Fibroblast of villous mesenchyme (primary cell): ENCODE data around the gene PDE4D. TPM values are rescaled to one million over a fixed set of nuclear protein-coding genes. Genes with fewer than 3 reads are reported as not detected.

Experiments used
- DNase-seq: peaks from one replicate; pipeline ENCODE4 v3.0.0-alpha.2; 2010; ENCODE audit warnings: low read depth
- H3K4me3 ChIP-seq: 2 replicates; pipeline ENCODE4 v1.5.1; 2011; ENCODE audit warnings: low read depth, mild to moderate bottlenecking, low read length
- CTCF ChIP-seq: IDR thresholded peaks from 2 replicates; pipeline ENCODE4 v1.5.1; 2012; ENCODE audit warnings: low read depth, mild to moderate bottlenecking, low read length; ENCODE audit not compliant: insufficient read depth
- total RNA-seq: library from RNA; depleted of rRNA; stranded (reverse); fragments of >200 nt; gene quantifications from 2 replicates; pipeline ENCODE4 v1.2.3, GENCODE V29; 2012

Gene PDE4D
- total RNA-seq, 1 donor = 6.0 TPM

- H3K4me3 ChIP-seq = no peak overlapping the region
- TF ChIP-seq CTCF = no peak
- DNase-seq = peak; percentile 39
Measured at GRCh38 chr5:59197911-59198310, 695.6 kb downstream of the PDE4D start.

GRCh38 chr5:59193616-59194319 is 699.8 kb downstream of the PDE4D start:
- peak; percentile 95 for DNase-seq
- no peak overlapping the region for H3K4me3 ChIP-seq
- no peak for TF ChIP-seq CTCF

GRCh38 chr5:59190746-59191145 is 702.8 kb downstream of the PDE4D start:
- TF ChIP-seq CTCF = no peak
- no peak overlapping the region for H3K4me3 ChIP-seq
- no peak for DNase-seq

- no peak overlapping the region for H3K4me3 ChIP-seq
- DNase-seq = no peak
- TF ChIP-seq CTCF = no peak
Measured at GRCh38 chr5:59189472-59190244, 703.9 kb downstream of the PDE4D start.

- peak; percentile 79 for DNase-seq
- peak; percentile 55 for TF ChIP-seq CTCF
- peak overlapping the region; percentile 38 for H3K4me3 ChIP-seq
Measured at GRCh38 chr5:59188419-59189225, 704.9 kb downstream of the PDE4D start.

GRCh38 chr5:59187857-59188256 is 705.7 kb downstream of the PDE4D start:
- DNase-seq = peak; percentile 70
- peak overlapping the region; percentile 38 for H3K4me3 ChIP-seq
- TF ChIP-seq CTCF = no peak
